Right atrium auricular region (tissue), 2 donors: ENCODE results near the gene PIK3CD. TPM values are rescaled to one million over a fixed set of nuclear protein-coding genes. Genes with fewer than 3 reads are reported as not detected.

Experiments used
- DNase-seq: peaks from one replicate; pipeline ENCODE4 v3.0.0-alpha.2; 2019; ENCODE audit warnings: low spot score
- H3K27ac ChIP-seq, 2 donors: fragments of 200-600 bp; sonication (generic); 1 replicate in 1 of 2; 2 replicates in 1 of 2; pipeline ENCODE4 v1.5.1; 2016 to 2019
- H3K27me3 ChIP-seq, 2 donors: fragments of 200-600 bp; sonication (generic); one replicate each; pipeline versions ENCODE4 v1.5.1 to v1.6.0; 2017 to 2019
- H3K36me3 ChIP-seq: fragments of 200-600 bp; sonication (generic); one replicate; pipeline ENCODE4 v1.5.1; 2016
- H3K4me1 ChIP-seq, 2 donors: fragments of 200-600 bp; sonication (generic); one replicate each; pipeline versions ENCODE4 v1.5.1 to v1.6.0; 2017 to 2019
- H3K4me3 ChIP-seq, 2 donors: fragments of 200-600 bp; sonication (generic); 1 replicate in 1 of 2; 2 replicates in 1 of 2; pipeline ENCODE4 v1.5.1; 2017 to 2019; ENCODE audit warnings: mild to moderate bottlenecking in 1 of 2, moderate library complexity in 1 of 2
- H3K9me3 ChIP-seq, 2 donors: fragments of 200-600 bp; sonication (generic); one replicate each; pipeline ENCODE4 v1.5.1; 2019
- total RNA-seq, 2 donors: library from RNA; depleted of rRNA; stranded (reverse); fragments of >200 nt; gene quantifications; one replicate each; pipeline ENCODE4 v1.1.0, GENCODE V29; 2016
- TF ChIP-seq, protein P1 (sequence below), 2 donors: fragments of 200-600 bp; sonication (generic); IDR thresholded peaks; one replicate each; pipeline ENCODE4 v1.5.1; 2019; ENCODE audit warnings: antibody characterized with exemption in 2 of 2

Gene PIK3CD
- total RNA-seq, 2 donors from 2014 or later, result 4.7 to 7.4 TPM

DNA sequence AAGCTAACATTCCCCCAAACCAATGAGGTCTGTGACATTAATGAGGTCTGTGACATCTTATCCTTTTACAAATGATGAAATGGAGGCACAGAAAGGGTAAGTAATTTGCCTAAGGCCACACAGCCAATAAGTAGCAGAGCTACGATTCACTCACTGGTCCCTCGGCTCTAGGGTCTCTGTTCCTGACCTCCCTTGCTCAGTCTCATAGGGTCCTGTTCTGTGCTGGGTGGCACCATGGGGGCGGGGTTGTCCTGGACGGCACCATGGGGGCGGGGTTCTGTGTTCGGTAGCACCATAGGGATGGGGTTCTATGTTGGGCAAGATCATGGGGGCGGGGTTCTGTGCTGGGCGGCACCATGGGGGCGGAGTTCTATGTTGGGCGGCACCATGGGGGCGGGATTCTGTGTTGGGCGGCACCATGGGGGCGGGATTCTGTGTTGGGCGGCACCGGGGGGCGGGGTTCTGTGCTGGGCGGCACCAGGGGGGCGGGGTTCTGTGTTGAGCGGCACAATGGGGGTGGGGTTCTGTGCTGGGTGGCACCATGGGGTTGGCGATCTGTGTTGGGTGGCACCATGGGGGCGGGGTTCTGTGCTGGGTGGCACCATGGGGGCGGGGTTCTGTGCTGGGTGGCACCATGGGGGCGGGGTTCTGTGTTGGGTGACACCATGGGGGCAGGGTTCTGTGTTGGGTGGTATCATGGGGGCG lies 116.6 kb downstream of the PIK3CD start:
- Histone ChIP-seq H3K36me3 (peaks cover 10% of the 10 kb centered on the region), H3K27ac (no peak overlapping the region), H3K4me3 (no peak overlapping the region), H3K27me3 (no peaks in the 10 kb centered on the region), H3K9me3 (no peaks in the 10 kb centered on the region), H3K4me1 (no peaks in the 10 kb centered on the region)
- DNase-seq, result no peak
- TF ChIP-seq, protein P1, sequence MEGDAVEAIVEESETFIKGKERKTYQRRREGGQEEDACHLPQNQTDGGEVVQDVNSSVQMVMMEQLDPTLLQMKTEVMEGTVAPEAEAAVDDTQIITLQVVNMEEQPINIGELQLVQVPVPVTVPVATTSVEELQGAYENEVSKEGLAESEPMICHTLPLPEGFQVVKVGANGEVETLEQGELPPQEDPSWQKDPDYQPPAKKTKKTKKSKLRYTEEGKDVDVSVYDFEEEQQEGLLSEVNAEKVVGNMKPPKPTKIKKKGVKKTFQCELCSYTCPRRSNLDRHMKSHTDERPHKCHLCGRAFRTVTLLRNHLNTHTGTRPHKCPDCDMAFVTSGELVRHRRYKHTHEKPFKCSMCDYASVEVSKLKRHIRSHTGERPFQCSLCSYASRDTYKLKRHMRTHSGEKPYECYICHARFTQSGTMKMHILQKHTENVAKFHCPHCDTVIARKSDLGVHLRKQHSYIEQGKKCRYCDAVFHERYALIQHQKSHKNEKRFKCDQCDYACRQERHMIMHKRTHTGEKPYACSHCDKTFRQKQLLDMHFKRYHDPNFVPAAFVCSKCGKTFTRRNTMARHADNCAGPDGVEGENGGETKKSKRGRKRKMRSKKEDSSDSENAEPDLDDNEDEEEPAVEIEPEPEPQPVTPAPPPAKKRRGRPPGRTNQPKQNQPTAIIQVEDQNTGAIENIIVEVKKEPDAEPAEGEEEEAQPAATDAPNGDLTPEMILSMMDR (IDR thresholded peaks at IDR 0.05), result no peak

DNA sequence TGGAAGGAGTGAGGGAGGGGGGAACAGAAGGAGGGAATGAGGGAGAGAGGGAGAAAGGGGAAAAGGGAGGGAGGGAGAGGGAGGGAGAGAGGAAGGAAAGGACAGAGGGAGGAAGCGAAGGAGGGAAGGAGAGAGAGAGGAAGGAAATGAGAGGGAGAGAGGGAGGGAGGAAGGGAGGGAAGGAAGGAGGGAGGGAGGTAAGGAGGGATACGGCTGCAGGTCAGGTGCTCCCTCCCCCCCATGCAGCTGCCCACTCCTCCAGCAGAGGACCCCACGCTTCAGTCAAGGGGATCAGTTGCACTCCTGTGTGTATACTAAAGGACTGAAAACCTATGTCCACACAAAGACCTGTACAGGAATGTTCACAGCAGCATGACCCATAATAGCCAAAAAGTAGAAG lies 117.5 kb downstream of the PIK3CD start:
- no peaks in the 10 kb centered on the region for H3K4me1 ChIP-seq

DNA sequence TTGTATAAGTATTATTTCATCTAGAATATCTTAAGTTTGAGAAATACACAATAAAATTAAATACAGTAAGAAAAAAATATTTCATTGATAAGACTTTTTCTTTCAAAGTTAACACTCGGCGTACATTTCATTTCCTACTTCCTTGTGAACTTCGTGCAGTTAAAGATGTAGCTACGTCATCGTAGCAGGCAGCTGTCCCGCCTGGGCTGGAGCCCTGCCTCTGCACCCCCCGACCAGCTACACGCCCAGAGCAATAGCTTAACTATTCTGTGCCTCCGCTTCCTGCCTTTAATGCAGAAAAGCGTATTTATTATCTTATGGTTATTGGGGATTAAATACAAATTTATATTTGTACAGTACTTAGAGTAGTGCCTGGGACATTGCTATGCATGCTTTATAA lies 118.8 kb downstream of the PIK3CD start:
- no peak overlapping the region for H3K27ac ChIP-seq
- H3K27me3 ChIP-seq, result no peaks in the 10 kb centered on the region
- DNase-seq, result no peak
- H3K4me3 ChIP-seq, result no peak overlapping the region
- H3K9me3 ChIP-seq, result no peaks in the 10 kb centered on the region
- no peaks in the 10 kb centered on the region for H3K4me1 ChIP-seq
- H3K36me3 ChIP-seq, result peaks cover 11% of the 10 kb centered on the region
- TF ChIP-seq, protein P1 (IDR thresholded peaks at IDR 0.05), result no peak

More for the DNA sequence above, 117.5 kb downstream of the PIK3CD start:
- TF ChIP-seq, protein P1 (IDR thresholded peaks at IDR 0.05), result no peak
- Histone ChIP-seq H3K9me3 (no peaks in the 10 kb centered on the region), H3K36me3 (peaks cover 11% of the 10 kb centered on the region), H3K27ac (no peak overlapping the region), H3K27me3 (no peaks in the 10 kb centered on the region), H3K4me3 (no peak overlapping the region)
- no peak for DNase-seq

DNA sequence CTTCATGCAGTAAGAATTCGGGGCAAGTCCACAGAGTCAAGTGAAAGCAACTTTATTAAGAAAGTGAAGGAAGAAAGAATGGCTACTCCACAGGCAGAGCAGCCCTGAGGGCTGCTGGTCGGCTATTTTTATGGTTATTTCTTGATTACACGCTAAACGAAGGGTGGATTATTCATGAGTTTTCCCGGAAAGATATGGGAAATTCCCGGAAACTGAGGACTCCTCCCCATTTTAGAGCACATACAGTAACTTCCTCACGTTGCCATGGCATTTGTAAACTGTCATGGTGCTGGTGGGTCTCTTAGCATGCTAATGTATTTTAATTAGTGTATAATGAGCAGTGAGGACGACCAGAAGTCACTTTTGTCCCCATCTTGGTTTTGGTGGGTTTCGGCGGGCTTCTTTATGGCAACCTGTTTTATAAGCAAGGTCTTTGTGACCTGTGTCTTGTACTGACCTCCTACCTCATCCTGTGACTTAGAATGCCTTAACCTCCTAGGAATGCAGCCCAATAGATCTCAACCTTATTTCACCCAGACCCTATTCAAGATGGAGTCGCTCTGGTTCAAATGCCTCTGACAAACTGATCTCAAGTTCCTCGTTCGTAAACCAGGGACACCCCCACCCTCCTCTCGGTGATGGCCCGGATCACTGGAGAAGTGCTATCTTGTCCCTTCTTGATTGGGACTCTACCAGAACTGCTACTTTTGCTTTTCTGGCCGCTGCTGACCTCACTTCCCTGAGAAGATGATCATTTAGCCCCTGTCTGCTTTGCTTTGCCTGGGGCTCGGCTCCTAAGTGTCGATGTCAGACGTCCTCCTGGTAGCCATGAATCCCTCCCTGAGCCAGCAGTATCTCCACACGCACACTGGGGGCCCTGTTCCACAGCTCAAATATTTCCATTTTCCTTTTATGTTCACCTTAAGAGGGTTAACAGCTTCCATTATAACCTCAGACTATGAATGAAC lies 123.5 kb downstream of the PIK3CD start:
- no peak overlapping the region for H3K27ac ChIP-seq
- no peak for DNase-seq
- no peaks in the 10 kb centered on the region for H3K4me1 ChIP-seq
- TF ChIP-seq, protein P1 (IDR thresholded peaks at IDR 0.05), result no peak
- H3K36me3 ChIP-seq, result peaks cover 11% of the 10 kb centered on the region
- no peaks in the 10 kb centered on the region for H3K9me3 ChIP-seq
- H3K4me3 ChIP-seq, result no peak overlapping the region
- no peaks in the 10 kb centered on the region for H3K27me3 ChIP-seq

DNA sequence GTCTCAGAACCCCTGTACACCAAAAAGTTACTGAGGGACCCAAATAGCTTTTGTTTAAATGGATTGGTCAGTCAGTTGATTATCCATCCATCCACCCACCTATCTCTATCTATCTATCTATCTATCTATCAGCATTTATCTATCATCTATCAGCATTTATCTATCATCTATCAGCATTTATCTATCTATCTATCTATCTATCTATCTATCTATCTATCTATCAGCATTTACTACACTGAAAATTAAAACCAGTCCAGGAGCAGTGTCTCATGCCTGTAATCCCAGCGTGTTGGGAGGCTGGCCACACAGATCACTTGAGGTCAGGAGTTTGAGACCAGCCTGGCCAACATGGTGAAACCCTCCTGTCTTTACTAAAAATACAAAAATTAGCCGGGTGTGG lies 125.2 kb downstream of the PIK3CD start:
- TF ChIP-seq, protein P1 (IDR thresholded peaks at IDR 0.05), result no peak
- no peak overlapping the region for H3K4me3 ChIP-seq
- no peak for DNase-seq
- no peaks in the 10 kb centered on the region for H3K4me1 ChIP-seq
- peaks cover 11% of the 10 kb centered on the region for H3K36me3 ChIP-seq
- H3K27ac ChIP-seq, result no peak overlapping the region
- no peaks in the 10 kb centered on the region for H3K27me3 ChIP-seq
- no peaks in the 10 kb centered on the region for H3K9me3 ChIP-seq

Other genes starting within 250 kb of the PIK3CD start
- gene SLC25A33, start 112.3 kb upstream of the PIK3CD start, total RNA-seq, result 10 to 100 TPM; 10.9 to 16.4 TPM
- 10 to 100 TPM; 17.2 to 18.6 TPM for gene TMEM201, start 62.8 kb upstream of the PIK3CD start, total RNA-seq
- gene CLSTN1, start 172.2 kb downstream of the PIK3CD start, total RNA-seq, result 10 to 100 TPM; 47.5 to 54.0 TPM